HepG2 (cell line): ENCODE results near the gene C12orf60. TPM values are rescaled to one million over a fixed set of nuclear protein-coding genes. Genes with fewer than 3 reads are reported as not detected.

Experiments used
- ATAC-seq: fragments of 200-7000 bp; cut with Tn5 transposase; 3 replicates; pipeline ENCODE4 v1.9.1; 2020; ENCODE audit warnings: mild to moderate bottlenecking, moderate library complexity
- BruUV-seq: library from RNA; stranded (reverse); fragments of 400-500 nt; replicated peaks from 2 replicates; lab custom pipeline; 2021; lab: Mats Ljungman, UMichigan
- CTCF ChIA-PET: fragments of 300-600 bp; formaldehyde crosslinking; extraction: SDS; loops from one replicate; lab custom pipeline; 2021; ENCODE audit warnings: low total read pairs, inconsistent platforms, low intra/inter-chr PET ratio; lab: Yijun Ruan, JAX
- POLR2A ChIA-PET: fragments of 350-600 bp; sonication (Branson Sonifier 250); formaldehyde crosslinking; loops from one replicate; lab custom pipeline; 2020; ENCODE audit warnings: antibody characterized with exemption, inconsistent platforms; lab: Yijun Ruan, JAX
- DNase-seq: peaks from one replicate; pipeline ENCODE4 v3.0.0-alpha.2; 2015; ENCODE audit warnings: low spot score
- FAIRE-seq: peaks from 3 replicates; lab custom pipeline; 2011; peaks lifted over from hg19 to GRCh38; lab: Jason Lieb, UNC
- H2AFZ ChIP-seq: one replicate; pipeline ENCODE4 v1.6.1; 2011; ENCODE audit warnings: low read length, inconsistent platforms
- H3K27ac ChIP-seq: fragments of 300-600 bp; 3 replicates; pipeline ENCODE4 v1.8.0; 2011; ENCODE audit warnings: mixed run types, mild to moderate bottlenecking, mixed read lengths, low read length, inconsistent platforms; ENCODE audit not compliant: insufficient read depth; ENCODE audit errors: extremely low read length
- H3K27me3 ChIP-seq, 2 experiments: fragments of 200-600 bp in 1 of 2; 2 replicates in 1 of 2; 3 replicates in 1 of 2; pipeline versions ENCODE4 v1.6.0 to v1.8.0; 2011; ENCODE audit warnings: low read length in 2 of 2, mild to moderate bottlenecking in 2 of 2, moderate library complexity in 2 of 2, inconsistent platforms in 1 of 2; ENCODE audit not compliant: insufficient read depth in 2 of 2, control insufficient read depth in 1 of 2
- H3K36me3 ChIP-seq, 2 experiments: fragments of 200-600 bp in 1 of 2; replicated peaks in 1 of 2; 2 replicates in 1 of 2; 3 replicates in 1 of 2; pipeline versions ENCODE4 v1.5.1 to v1.8.0; 2011; ENCODE audit warnings: low read length in 2 of 2, inconsistent platforms in 1 of 2; ENCODE audit not compliant: insufficient read depth in 2 of 2, control insufficient read depth in 1 of 2
- H3K4me1 ChIP-seq: 2 replicates; pipeline ENCODE4 v1.5.1; 2012; ENCODE audit warnings: low read length, inconsistent platforms; ENCODE audit not compliant: insufficient read depth
- H3K4me2 ChIP-seq: 2 replicates; pipeline ENCODE4 v1.6.0; 2011; ENCODE audit warnings: low read depth, low read length, inconsistent platforms
- H3K4me3 ChIP-seq, 3 experiments: fragments of 200-600 bp in 1 of 3; sonication (generic), shearing (Covaris generic) in 1 of 3; replicated peaks in 1 of 3; 2 replicates each; pipeline ENCODE4 v1.5.1; 2011 to 2016; ENCODE audit warnings: low read length in 3 of 3, inconsistent platforms in 2 of 3, low read depth in 2 of 3, mild to moderate bottlenecking in 2 of 3, control low read depth in 1 of 3, mixed read lengths in 1 of 3; ENCODE audit not compliant: insufficient read depth in 1 of 3
- H3K79me2 ChIP-seq: one replicate; pipeline ENCODE4 v1.6.1; 2011; ENCODE audit warnings: low read length, inconsistent platforms; ENCODE audit not compliant: insufficient read depth
- H3K9ac ChIP-seq: 2 replicates; pipeline ENCODE4 v1.6.0; 2011; ENCODE audit warnings: mild to moderate bottlenecking, low read depth, low read length, inconsistent platforms; ENCODE audit not compliant: insufficient read depth
- H3K9me3 ChIP-seq: 2 replicates; pipeline ENCODE4 v1.5.1; 2012; ENCODE audit warnings: mild to moderate bottlenecking, low read length
- H4K20me1 ChIP-seq: 2 replicates; pipeline ENCODE4 v1.6.0; 2011; ENCODE audit warnings: inconsistent platforms, mild to moderate bottlenecking, low read length, moderate library complexity; ENCODE audit not compliant: insufficient read depth
- ASH2L ChIP-seq: fragments of 300-600, 200-600 bp; sonication (generic); IDR thresholded peaks from 2 replicates; pipeline ENCODE4 v1.7.0; 2017; ENCODE audit warnings: low read depth, mild to moderate bottlenecking, moderate library complexity, mixed read lengths, low read length; ENCODE audit not compliant: insufficient read length
- FOSL1 ChIP-seq: sonication (generic); formaldehyde crosslinking; IDR thresholded peaks from 2 replicates; pipeline ENCODE4 v1.9.0; 2021; ENCODE audit warnings: missing genetic modification reagents, borderline replicate concordance
- HDAC1 ChIP-seq: sonication (generic); formaldehyde crosslinking; IDR thresholded peaks from 2 replicates; pipeline ENCODE4 v1.5.1; 2020; ENCODE audit warnings: mild to moderate bottlenecking, missing genetic modification reagents
- PHF21A ChIP-seq: sonication (generic); formaldehyde crosslinking; IDR thresholded peaks from 2 replicates; pipeline ENCODE4 v1.5.0; 2020; ENCODE audit warnings: mild to moderate bottlenecking, missing genetic modification reagents
- RARG ChIP-seq: sonication (generic); formaldehyde crosslinking; IDR thresholded peaks from 2 replicates; pipeline ENCODE4 v1.4.0; 2020; ENCODE audit warnings: low read depth, mild to moderate bottlenecking, missing genetic modification reagents
- RBFOX2 ChIP-seq: fragments of 200-400 bp; formaldehyde crosslinking; IDR thresholded peaks from 2 replicates; pipeline ENCODE4 v1.6.1; 2017; ENCODE audit warnings: low read depth, mild to moderate bottlenecking, low read length
- ZNF143 ChIP-seq: sonication (generic); formaldehyde crosslinking; IDR thresholded peaks from 2 replicates; pipeline ENCODE4 v1.4.0; 2020; ENCODE audit warnings: missing genetic modification reagents
- ZNF335 ChIP-seq: sonication (generic); formaldehyde crosslinking; IDR thresholded peaks from 2 replicates; pipeline ENCODE4 v1.4.0; 2020; ENCODE audit warnings: missing genetic modification reagents
- ZNF430 ChIP-seq: sonication (generic); formaldehyde crosslinking; IDR thresholded peaks from 2 replicates; pipeline ENCODE4 v1.9.0; 2021; ENCODE audit warnings: mild to moderate bottlenecking, missing genetic modification reagents
- ZNF510 ChIP-seq: sonication (generic); formaldehyde crosslinking; IDR thresholded peaks from 2 replicates; pipeline ENCODE4 v1.4.0; 2020; ENCODE audit warnings: low read depth, mild to moderate bottlenecking, missing genetic modification reagents
- ZNF816 ChIP-seq: sonication (generic); formaldehyde crosslinking; IDR thresholded peaks from 2 replicates; pipeline ENCODE4 v1.8.0; 2022; ENCODE audit warnings: missing genetic modification reagents, mild to moderate bottlenecking, borderline replicate concordance
- WGBS: methylation state at CpG from one replicate; pipeline ENCODE4 v1.1.6; 2017; ENCODE audit warnings: low lambda C conversion rate; 5-methylcytosine and 5-hydroxymethylcytosine counted together
- in situ Hi-C: cut with HindIII; loops from 2 replicates; pipeline ENCODE4 v1.10.0; 2017; ENCODE audit warnings: low pct_unique_long_range_greater_than_20kb; ENCODE audit not compliant: extremely low pct_ligation_motif_present
- intact Hi-C: fragments of 100-400 bp; cut with micrococcal nuclease; formaldehyde crosslinking; loops from one replicate; pipeline ENCODE4 v1.10.0; 2022; ENCODE audit not compliant: unreplicated experiment
- polyA plus RNA-seq, 8 experiments: library from polyadenylated mRNA; depleted of rRNA in 3 of 8; stranded (reverse) in 7 of 8; unstranded in 1 of 8; fragments of >200 nt; fragmentation: Illumina TruSeq in 4 of 8; extraction: Trizol in 4 of 8; gene quantifications; 2 replicates each; pipeline versions ENCODE4 v1.2.1 to v1.2.3, GENCODE V29; 2011 to 2016; ENCODE audit warnings: low read depth in 4 of 8, missing spikeins in 1 of 8, mixed read lengths in 1 of 8; ENCODE audit not compliant: insufficient read depth in 1 of 8
- total RNA-seq, 5 experiments: library from RNA; depleted of rRNA; stranded (reverse); fragments of >200 nt; fragmentation: Illumina TruSeq; extraction: Trizol; gene quantifications; 2 replicates each; pipeline ENCODE4 v1.2.3, GENCODE V29; 2016; ENCODE audit warnings: low read depth in 1 of 5
- TF ChIP-seq, protein P1 (sequence below): sonication (generic); formaldehyde crosslinking; IDR thresholded peaks from 2 replicates; pipeline ENCODE4 v1.8.0; 2023; ENCODE audit warnings: mild to moderate bottlenecking, missing genetic modification reagents
- TF ChIP-seq, protein P2 (sequence below): sonication (generic); formaldehyde crosslinking; conservative IDR thresholded peaks from 2 replicates; pipeline ENCODE4 v1.4.0; 2020; ENCODE audit warnings: missing genetic modification reagents
- TF ChIP-seq, protein P3 (sequence below): sonication (generic); formaldehyde crosslinking; IDR thresholded peaks from 2 replicates; pipeline ENCODE4 v1.5.1; 2020; ENCODE audit warnings: mild to moderate bottlenecking, missing genetic modification reagents, borderline replicate concordance
- TF ChIP-seq, protein P4 (sequence below): IDR thresholded peaks from 2 replicates; pipeline ENCODE4 v1.6.1; 2016; ENCODE audit warnings: mild to moderate bottlenecking

Gene C12orf60
- total and polyA plus RNA-seq, 2 of the 13 experiments (the other 11 are each of a cell fraction or from before 2014, with no cell fraction given), result 0.55 to 1.4 TPM

DNA sequence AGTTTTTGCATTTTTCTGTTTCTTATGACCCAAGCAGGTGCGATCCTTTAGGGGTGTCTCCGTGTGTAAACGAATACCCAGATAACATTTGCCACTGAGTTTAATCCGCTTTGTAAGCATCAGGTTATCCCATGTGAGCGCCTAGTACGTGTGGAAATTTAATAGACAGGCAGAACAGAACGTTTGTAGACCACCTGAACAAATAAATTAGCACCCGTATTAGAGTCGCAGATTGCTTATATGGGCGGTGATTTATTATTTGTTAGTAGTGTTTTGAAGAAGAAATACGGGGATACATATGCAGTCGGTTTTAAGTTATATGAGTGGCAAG is 325 bp downstream of the C12orf60 start:
- Histone ChIP-seq H3K4me1 (peaks cover 39% of the 10 kb centered on the region), H3K9ac (peak overlapping the region; percentile 77), H2AFZ (peak overlapping the region; percentile 84), H3K9me3 (no peaks in the 10 kb centered on the region), H3K27ac (peak overlapping the region; percentile 68), H3K4me2 (peak overlapping the region; percentile 81), H4K20me1 (no peaks in the 10 kb centered on the region; the same call in 1 of the 2 replicates), H3K36me3 (peaks cover 5 to 14% of the 10 kb centered on the region in 2 experiments; a peak in 4 of 5 replicates), H3K4me3 (peak overlapping the region; percentile 73 to 97 (median 92)), H3K79me2 (peaks cover 45% of the 10 kb centered on the region), H3K27me3 (no peaks in the 10 kb centered on the region; a peak in 1 of 5 replicates)
- BruUV-seq, result TSS peak; percentile 91
- FAIRE-seq (no peak), DNase-seq (no peak), ATAC-seq (peak; percentile 32)
- ChIA-PET POLR2A (interaction anchor here (0.9 to 3.0 kb wide), 12 partner anchors 20 to 40 kb away, joined by 3 to 71 read pairs (median 6); partner anchors contain the start of gene ART4), CTCF (no interaction called here)
- intact Hi-C loops, result loop anchor here (1.0 to 2.0 kb wide), 2 partner anchors 32 to 39 kb away; partner anchors contain the start of gene ART4
- WGBS, result under 1% methylated on average over 12 of the region's 12 CpGs
- in situ Hi-C loops, result no loop called here
- TF ChIP-seq ZNF510 (CRISPR knock-in tag) (0 out of 2 replicates have a peak, but pooled peaks have one; percentile 15), ASH2L (peak; percentile 23), ZNF430 (0 out of 2 replicates have a peak, but pooled peaks have one; percentile 65), FOSL1 (no peak), RARG (CRISPR knock-in tag) (no peak), ZNF335 (CRISPR knock-in tag) (no peak), ZNF816 (peak; percentile 66; the same call in 1 of the 2 replicates), ZNF143 (CRISPR knock-in tag) (0 out of 2 replicates have a peak, but pooled peaks have one; percentile 10), HDAC1 (CRISPR knock-in tag) (no peak), RBFOX2 (peak; percentile 49; the same call in 1 of the 2 replicates), PHF21A (0 out of 2 replicates have a peak, but pooled peaks have one; percentile 25)
- TF ChIP-seq, protein P1, sequence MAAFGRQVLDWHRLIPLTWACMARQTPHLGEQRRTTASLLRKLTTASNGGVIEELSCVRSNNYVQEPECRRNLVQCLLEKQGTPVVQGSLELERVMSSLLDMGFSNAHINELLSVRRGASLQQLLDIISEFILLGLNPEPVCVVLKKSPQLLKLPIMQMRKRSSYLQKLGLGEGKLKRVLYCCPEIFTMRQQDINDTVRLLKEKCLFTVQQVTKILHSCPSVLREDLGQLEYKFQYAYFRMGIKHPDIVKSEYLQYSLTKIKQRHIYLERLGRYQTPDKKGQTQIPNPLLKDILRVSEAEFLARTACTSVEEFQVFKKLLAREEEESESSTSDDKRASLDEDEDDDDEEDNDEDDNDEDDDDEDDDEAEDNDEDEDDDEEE (CRISPR knock-in tag), result no peak
- TF ChIP-seq, protein P2, sequence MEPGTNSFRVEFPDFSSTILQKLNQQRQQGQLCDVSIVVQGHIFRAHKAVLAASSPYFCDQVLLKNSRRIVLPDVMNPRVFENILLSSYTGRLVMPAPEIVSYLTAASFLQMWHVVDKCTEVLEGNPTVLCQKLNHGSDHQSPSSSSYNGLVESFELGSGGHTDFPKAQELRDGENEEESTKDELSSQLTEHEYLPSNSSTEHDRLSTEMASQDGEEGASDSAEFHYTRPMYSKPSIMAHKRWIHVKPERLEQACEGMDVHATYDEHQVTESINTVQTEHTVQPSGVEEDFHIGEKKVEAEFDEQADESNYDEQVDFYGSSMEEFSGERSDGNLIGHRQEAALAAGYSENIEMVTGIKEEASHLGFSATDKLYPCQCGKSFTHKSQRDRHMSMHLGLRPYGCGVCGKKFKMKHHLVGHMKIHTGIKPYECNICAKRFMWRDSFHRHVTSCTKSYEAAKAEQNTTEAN (CRISPR knock-in tag), result 0 out of 2 replicates have a peak, but pooled peaks have one; percentile 17
- TF ChIP-seq, protein P3, sequence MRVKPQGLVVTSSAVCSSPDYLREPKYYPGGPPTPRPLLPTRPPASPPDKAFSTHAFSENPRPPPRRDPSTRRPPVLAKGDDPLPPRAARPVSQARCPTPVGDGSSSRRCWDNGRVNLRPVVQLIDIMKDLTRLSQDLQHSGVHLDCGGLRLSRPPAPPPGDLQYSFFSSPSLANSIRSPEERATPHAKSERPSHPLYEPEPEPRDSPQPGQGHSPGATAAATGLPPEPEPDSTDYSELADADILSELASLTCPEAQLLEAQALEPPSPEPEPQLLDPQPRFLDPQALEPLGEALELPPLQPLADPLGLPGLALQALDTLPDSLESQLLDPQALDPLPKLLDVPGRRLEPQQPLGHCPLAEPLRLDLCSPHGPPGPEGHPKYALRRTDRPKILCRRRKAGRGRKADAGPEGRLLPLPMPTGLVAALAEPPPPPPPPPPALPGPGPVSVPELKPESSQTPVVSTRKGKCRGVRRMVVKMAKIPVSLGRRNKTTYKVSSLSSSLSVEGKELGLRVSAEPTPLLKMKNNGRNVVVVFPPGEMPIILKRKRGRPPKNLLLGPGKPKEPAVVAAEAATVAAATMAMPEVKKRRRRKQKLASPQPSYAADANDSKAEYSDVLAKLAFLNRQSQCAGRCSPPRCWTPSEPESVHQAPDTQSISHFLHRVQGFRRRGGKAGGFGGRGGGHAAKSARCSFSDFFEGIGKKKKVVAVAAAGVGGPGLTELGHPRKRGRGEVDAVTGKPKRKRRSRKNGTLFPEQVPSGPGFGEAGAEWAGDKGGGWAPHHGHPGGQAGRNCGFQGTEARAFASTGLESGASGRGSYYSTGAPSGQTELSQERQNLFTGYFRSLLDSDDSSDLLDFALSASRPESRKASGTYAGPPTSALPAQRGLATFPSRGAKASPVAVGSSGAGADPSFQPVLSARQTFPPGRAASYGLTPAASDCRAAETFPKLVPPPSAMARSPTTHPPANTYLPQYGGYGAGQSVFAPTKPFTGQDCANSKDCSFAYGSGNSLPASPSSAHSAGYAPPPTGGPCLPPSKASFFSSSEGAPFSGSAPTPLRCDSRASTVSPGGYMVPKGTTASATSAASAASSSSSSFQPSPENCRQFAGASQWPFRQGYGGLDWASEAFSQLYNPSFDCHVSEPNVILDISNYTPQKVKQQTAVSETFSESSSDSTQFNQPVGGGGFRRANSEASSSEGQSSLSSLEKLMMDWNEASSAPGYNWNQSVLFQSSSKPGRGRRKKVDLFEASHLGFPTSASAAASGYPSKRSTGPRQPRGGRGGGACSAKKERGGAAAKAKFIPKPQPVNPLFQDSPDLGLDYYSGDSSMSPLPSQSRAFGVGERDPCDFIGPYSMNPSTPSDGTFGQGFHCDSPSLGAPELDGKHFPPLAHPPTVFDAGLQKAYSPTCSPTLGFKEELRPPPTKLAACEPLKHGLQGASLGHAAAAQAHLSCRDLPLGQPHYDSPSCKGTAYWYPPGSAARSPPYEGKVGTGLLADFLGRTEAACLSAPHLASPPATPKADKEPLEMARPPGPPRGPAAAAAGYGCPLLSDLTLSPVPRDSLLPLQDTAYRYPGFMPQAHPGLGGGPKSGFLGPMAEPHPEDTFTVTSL (CRISPR knock-in tag), result 0 out of 2 replicates have a peak, but pooled peaks have one; percentile 38
- TF ChIP-seq, protein P4, sequence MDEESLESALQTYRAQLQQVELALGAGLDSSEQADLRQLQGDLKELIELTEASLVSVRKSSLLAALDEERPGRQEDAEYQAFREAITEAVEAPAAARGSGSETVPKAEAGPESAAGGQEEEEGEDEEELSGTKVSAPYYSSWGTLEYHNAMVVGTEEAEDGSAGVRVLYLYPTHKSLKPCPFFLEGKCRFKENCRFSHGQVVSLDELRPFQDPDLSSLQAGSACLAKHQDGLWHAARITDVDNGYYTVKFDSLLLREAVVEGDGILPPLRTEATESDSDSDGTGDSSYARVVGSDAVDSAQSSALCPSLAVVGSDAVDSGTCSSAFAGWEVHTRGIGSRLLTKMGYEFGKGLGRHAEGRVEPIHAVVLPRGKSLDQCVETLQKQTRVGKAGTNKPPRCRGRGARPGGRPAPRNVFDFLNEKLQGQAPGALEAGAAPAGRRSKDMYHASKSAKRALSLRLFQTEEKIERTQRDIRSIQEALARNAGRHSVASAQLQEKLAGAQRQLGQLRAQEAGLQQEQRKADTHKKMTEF, result 0 out of 2 replicates have a peak, but pooled peaks have one; percentile 1
